CD4-positive, alpha-beta T cell treated with Interferon gamma for 1 hour (primary cell): Measurements from ENCODE around the gene SCAP.
"Not testable (repeated sequence)": the region's sequence is repeated elsewhere in the genome, so short reads cannot be mapped to it uniquely, and the experiment has no call there.

Experiments used
- DNase-seq: peaks from one replicate; pipeline ENCODE4 v3.0.0-alpha.2; 2020

SCAP gene

GRCh38 chr3:47479826-47480160 lies 4.1 kb upstream of the SCAP start:
- no peak for DNase-seq

- DNase-seq = no peak
Measured at GRCh38 chr3:47478022-47478421, 2.3 kb upstream of the SCAP start.

GRCh38 chr3:47476644-47477199 lies 981 bp upstream of the SCAP start:
- DNase-seq = no peak

- no peak for DNase-seq
Measured at GRCh38 chr3:47476330-47476626, 537 bp upstream of the SCAP start.

- DNase-seq = no peak
Measured at GRCh38 chr3:47475029-47475569, 642 bp downstream of the SCAP start.

GRCh38 chr3:47473391-47473790 lies 2.4 kb downstream of the SCAP start:
- no peak for DNase-seq

GRCh38 chr3:47469616-47470015 lies 6.1 kb downstream of the SCAP start:
- DNase-seq = no peak

- not testable (repeated sequence) for DNase-seq
Measured at GRCh38 chr3:47468315-47468714, 7.4 kb downstream of the SCAP start.

- DNase-seq = no peak
Measured at GRCh38 chr3:47464588-47464987, 11.2 kb downstream of the SCAP start.

- DNase-seq = not testable (repeated sequence)
Measured at GRCh38 chr3:47459534-47460085, 16.1 kb downstream of the SCAP start.

- no peak for DNase-seq
Measured at GRCh38 chr3:47456984-47457383, 18.8 kb downstream of the SCAP start.

GRCh38 chr3:47455806-47456452 lies 19.8 kb downstream of the SCAP start:
- DNase-seq = no peak

- no peak for DNase-seq
Measured at GRCh38 chr3:47452453-47453215, 23.1 kb downstream of the SCAP start.

GRCh38 chr3:47444103-47444502 lies 31.6 kb downstream of the SCAP start:
- no peak for DNase-seq

- no peak for DNase-seq
Measured at GRCh38 chr3:47443611-47443995, 32.1 kb downstream of the SCAP start.

GRCh38 chr3:47441796-47442551 lies 33.8 kb downstream of the SCAP start:
- DNase-seq = no peak

GRCh38 chr3:47440131-47440530 lies 35.6 kb downstream of the SCAP start:
- no peak for DNase-seq

- no peak for DNase-seq
Measured at GRCh38 chr3:47436180-47436579, 39.6 kb downstream of the SCAP start.

GRCh38 chr3:47434849-47435248 lies 40.9 kb downstream of the SCAP start:
- DNase-seq = no peak

GRCh38 chr3:47433796-47434195 lies 41.9 kb downstream of the SCAP start:
- no peak for DNase-seq

- no peak for DNase-seq
Measured at GRCh38 chr3:47432673-47433072, 43.1 kb downstream of the SCAP start.

- no peak for DNase-seq
Measured at GRCh38 chr3:47431225-47431624, 44.5 kb downstream of the SCAP start.

- no peak for DNase-seq
Measured at GRCh38 chr3:47430606-47431005, 45.1 kb downstream of the SCAP start.
